OCI-LY7 (cell line): ENCODE results near the gene TCAP. TPM values are rescaled to one million over a fixed set of nuclear protein-coding genes. Genes with fewer than 3 reads are reported as not detected.

Source experiments
- BruUV-seq: library from RNA; stranded (reverse); fragments of 400-500 nt; replicated peaks from 2 replicates; lab custom pipeline; 2021; lab: Mats Ljungman, UMichigan
- CTCF ChIA-PET: fragments of 300-600 bp; sonication (Branson Sonifier 250); formaldehyde crosslinking; loops from one replicate; lab custom pipeline; 2022; ENCODE audit warnings: antibody characterized with exemption; ENCODE audit not compliant: unreplicated experiment; lab: Charles Lee
- POLR2A ChIA-PET: fragments of 300-600 bp; sonication (Branson Sonifier 250); formaldehyde crosslinking; loops from one replicate; lab custom pipeline; 2022; ENCODE audit warnings: antibody characterized with exemption; lab: Charles Lee
- DNase-seq: peaks from one replicate; pipeline ENCODE4 v3.0.0-alpha.2; 2015; ENCODE audit warnings: low spot score
- H2AFZ ChIP-seq: fragments of 200-600 bp; sonication (generic), shearing (Covaris generic); 2 replicates; pipeline ENCODE4 v1.6.1; 2014; ENCODE audit warnings: mild to moderate bottlenecking, antibody characterized with exemption, low read length, moderate library complexity
- H3K27ac ChIP-seq: fragments of 200-600 bp; sonication (generic); 2 replicates; pipeline ENCODE4 v1.5.1; 2014; ENCODE audit warnings: mixed run types, low read depth, mild to moderate bottlenecking, moderate library complexity, low read length, inconsistent platforms; ENCODE audit not compliant: poor library complexity, severe bottlenecking
- H3K36me3 ChIP-seq: fragments of 200-600 bp; sonication (generic); 2 replicates; pipeline ENCODE4 v1.6.1; 2014; ENCODE audit warnings: mild to moderate bottlenecking, antibody characterized with exemption, low read length, moderate library complexity, mixed read lengths; ENCODE audit not compliant: insufficient read depth
- H3K4me1 ChIP-seq: fragments of 200-600 bp; sonication (generic); 2 replicates; pipeline ENCODE4 v1.5.1; 2014; ENCODE audit warnings: mild to moderate bottlenecking, low read length; ENCODE audit not compliant: insufficient read depth, poor library complexity, severe bottlenecking
- H3K4me2 ChIP-seq: fragments of 200-600 bp; sonication (generic); 2 replicates; pipeline ENCODE4 v1.6.1; 2014; ENCODE audit warnings: mild to moderate bottlenecking, low read length
- H3K4me3 ChIP-seq: fragments of 200-600 bp; sonication (generic); 2 replicates; pipeline ENCODE4 v1.5.1; 2014; ENCODE audit warnings: mild to moderate bottlenecking, low read depth, low read length; ENCODE audit not compliant: poor library complexity, severe bottlenecking
- H3K79me2 ChIP-seq: fragments of 200-600 bp; sonication (generic); 2 replicates; pipeline ENCODE4 v1.6.1; 2016; ENCODE audit warnings: low read depth, mild to moderate bottlenecking, low read length, moderate library complexity, mixed read lengths; ENCODE audit not compliant: insufficient read depth
- H3K9me2 ChIP-seq: fragments of 200-600 bp; sonication (generic); 2 replicates; pipeline ENCODE4 v1.6.1; 2016; ENCODE audit warnings: mild to moderate bottlenecking, low read length, mixed read lengths; ENCODE audit not compliant: insufficient read depth
- H3K9me3 ChIP-seq: fragments of 200-600 bp; sonication (generic); 2 replicates; pipeline ENCODE4 v1.6.1; 2014; ENCODE audit warnings: mild to moderate bottlenecking, mixed run types, low read length, mixed read lengths
- H4K20me1 ChIP-seq: fragments of 200-600 bp; sonication (generic); 2 replicates; pipeline ENCODE4 v1.6.1; 2014; ENCODE audit warnings: mild to moderate bottlenecking, antibody characterized with exemption, low read length, moderate library complexity, mixed read lengths; ENCODE audit not compliant: insufficient read depth
- EZH2phosphoT487 ChIP-seq: fragments of 200-600 bp; sonication (generic); IDR thresholded peaks from 2 replicates; pipeline ENCODE4 v1.6.1; 2018; ENCODE audit warnings: low read depth, borderline replicate concordance, mild to moderate bottlenecking, mixed run types, antibody characterized with exemption, low read length, moderate library complexity, mixed read lengths
- intact Hi-C: fragments of 100-400 bp; cut with micrococcal nuclease; formaldehyde crosslinking; loops from one replicate; pipeline ENCODE4 v1.10.0; 2022; ENCODE audit not compliant: unreplicated experiment
- total RNA-seq, 2 experiments: library from RNA; depleted of rRNA in 1 of 2; stranded (reverse); fragments of >200 nt in 1 of 2; shearing (Covaris generic) in 1 of 2; gene quantifications; 2 replicates each; pipeline ENCODE4 v1.2.3, GENCODE V29; 2014 to 2022
- TF ChIP-seq, protein P1 (sequence below): fragments of 200-600 bp; sonication (generic); conservative IDR thresholded peaks from 2 replicates; pipeline ENCODE4 v1.5.1; 2014; ENCODE audit warnings: mild to moderate bottlenecking, antibody characterized with exemption, low read length, moderate library complexity, mixed read lengths

TCAP gene
- total RNA-seq, 2 experiments from 2014 or later: 1.5 to 2.7 TPM

DNA sequence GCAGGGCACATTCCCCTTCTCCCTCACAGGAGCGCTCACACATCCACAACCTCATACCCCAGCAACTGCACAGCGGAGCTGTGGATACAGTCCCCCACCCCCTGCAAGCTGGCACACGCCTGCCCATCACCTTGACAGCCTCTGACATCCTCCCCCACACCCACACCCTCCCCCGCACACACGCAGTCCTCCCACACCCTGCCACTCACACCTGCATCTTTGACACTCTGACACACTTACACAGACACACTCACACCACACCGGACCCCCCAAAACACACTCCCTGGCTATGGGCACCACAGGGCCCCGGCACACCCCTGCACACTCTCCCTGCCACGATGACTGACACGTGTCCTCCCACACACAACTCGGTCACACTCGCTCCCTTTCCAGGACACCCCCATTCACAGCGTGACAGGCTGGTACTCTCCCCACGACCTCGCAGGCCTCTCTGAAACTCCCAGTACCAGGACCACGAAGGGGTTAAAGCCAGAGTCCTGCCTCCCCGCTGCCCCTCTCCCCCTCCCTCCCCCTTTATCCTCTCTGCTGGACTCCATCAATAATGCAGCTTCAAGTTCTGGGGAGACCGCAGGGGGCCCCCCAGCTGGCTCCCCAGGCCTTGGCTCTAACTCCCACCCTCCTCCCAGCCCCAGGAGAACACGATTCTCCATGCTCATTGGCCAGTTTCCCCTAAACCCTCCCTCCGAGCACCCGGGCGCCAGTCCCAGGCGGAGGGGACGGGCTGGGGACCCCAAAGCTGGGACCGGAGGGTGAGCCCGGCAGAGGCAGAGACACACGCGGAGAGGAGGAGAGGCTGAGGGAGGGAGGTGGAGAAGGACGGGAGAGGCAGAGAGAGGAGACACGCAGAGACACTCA is 38.7 kb upstream of the TCAP start, which contains the start of gene PPP1R1B:
PPP1R1B (plus strand) TSS at position 782 of the 876 bp plus-strand sequence. CDS start 441 bp downstream, outside the sequence.
- intact Hi-C loops: no loop called here
- no peak within 1 kb of the TSS for H3K4me3 ChIP-seq
- TF ChIP-seq, protein P1, sequence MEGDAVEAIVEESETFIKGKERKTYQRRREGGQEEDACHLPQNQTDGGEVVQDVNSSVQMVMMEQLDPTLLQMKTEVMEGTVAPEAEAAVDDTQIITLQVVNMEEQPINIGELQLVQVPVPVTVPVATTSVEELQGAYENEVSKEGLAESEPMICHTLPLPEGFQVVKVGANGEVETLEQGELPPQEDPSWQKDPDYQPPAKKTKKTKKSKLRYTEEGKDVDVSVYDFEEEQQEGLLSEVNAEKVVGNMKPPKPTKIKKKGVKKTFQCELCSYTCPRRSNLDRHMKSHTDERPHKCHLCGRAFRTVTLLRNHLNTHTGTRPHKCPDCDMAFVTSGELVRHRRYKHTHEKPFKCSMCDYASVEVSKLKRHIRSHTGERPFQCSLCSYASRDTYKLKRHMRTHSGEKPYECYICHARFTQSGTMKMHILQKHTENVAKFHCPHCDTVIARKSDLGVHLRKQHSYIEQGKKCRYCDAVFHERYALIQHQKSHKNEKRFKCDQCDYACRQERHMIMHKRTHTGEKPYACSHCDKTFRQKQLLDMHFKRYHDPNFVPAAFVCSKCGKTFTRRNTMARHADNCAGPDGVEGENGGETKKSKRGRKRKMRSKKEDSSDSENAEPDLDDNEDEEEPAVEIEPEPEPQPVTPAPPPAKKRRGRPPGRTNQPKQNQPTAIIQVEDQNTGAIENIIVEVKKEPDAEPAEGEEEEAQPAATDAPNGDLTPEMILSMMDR: no peak
- TF ChIP-seq EZH2phosphoT487: no peak
- no peaks in the 10 kb centered on the region for H3K9me3 ChIP-seq
- H3K4me1 ChIP-seq: peaks cover 23% of the 10 kb centered on the region
- no peak within 1 kb of the TSS for H3K4me2 ChIP-seq
- H3K36me3 ChIP-seq: no peaks in the 10 kb centered on the region; the same call in 1 of the 2 replicates
- CTCF ChIA-PET: no interaction called here
- no peaks in the 10 kb centered on the region for H3K9me2 ChIP-seq
- no peaks in the 10 kb centered on the region for H3K79me2 ChIP-seq
- DNase-seq: no peak
- no peak within 1 kb of the TSS for H2AFZ ChIP-seq
- no TSS peak for BruUV-seq
- no peak within 1 kb of the TSS for H3K27ac ChIP-seq
- no peaks in the 10 kb centered on the region for H4K20me1 ChIP-seq
- POLR2A ChIA-PET: no interaction called here

GRCh38 chr17:39627047-39627711 is 38.0 kb upstream of the TCAP start:
- no peak overlapping the region for H2AFZ ChIP-seq
- H3K4me2 ChIP-seq: no peak overlapping the region
- POLR2A ChIA-PET: no interaction called here
- H3K36me3 ChIP-seq: no peaks in the 10 kb centered on the region
- CTCF ChIA-PET: no interaction called here
- H3K4me3 ChIP-seq: no peak overlapping the region
- no peaks in the 10 kb centered on the region for H3K9me2 ChIP-seq
- no peak for DNase-seq
- H3K4me1 ChIP-seq: peaks cover 25% of the 10 kb centered on the region
- H3K9me3 ChIP-seq: no peaks in the 10 kb centered on the region
- no peak overlapping the region for H3K27ac ChIP-seq
- TF ChIP-seq EZH2phosphoT487: no peak
- TF ChIP-seq, protein P1: no peak
- no peaks in the 10 kb centered on the region for H4K20me1 ChIP-seq
- H3K79me2 ChIP-seq: no peaks in the 10 kb centered on the region
- no TSS peak for BruUV-seq
- intact Hi-C loops: no loop called here
